VCaP (cell line): ENCODE measurements around the gene MPG.

Source experiments
- H3K27ac ChIP-seq: fragments of 450-650 bp; 2 replicates; pipeline ENCODE4 v1.5.1; 2017
- TF ChIP-seq, protein P1 (sequence below): fragments of 450-650 bp; conservative IDR thresholded peaks from 2 replicates; pipeline ENCODE4 v1.5.1; 2017; ENCODE audit warnings: mild to moderate bottlenecking, moderate library complexity

The MPG gene

DNA sequence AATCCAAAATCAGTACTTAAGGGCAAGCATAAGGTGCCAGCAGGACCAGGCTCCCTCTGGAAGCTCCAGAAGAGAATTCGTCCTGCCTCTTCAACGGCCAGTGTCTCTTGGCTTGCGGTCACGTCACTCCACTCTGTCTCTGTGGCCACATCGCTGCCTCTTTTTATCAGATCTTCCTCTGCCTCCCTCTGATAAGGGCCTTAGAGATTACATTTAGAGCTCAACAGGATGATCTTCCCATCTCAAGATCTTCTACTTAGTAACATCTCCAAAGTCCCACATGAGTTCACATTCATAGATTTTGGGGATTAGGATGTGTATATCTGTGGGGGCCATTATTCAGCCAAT is 16.9 kb downstream of the MPG start:
- no peak overlapping the region for H3K27ac ChIP-seq

DNA sequence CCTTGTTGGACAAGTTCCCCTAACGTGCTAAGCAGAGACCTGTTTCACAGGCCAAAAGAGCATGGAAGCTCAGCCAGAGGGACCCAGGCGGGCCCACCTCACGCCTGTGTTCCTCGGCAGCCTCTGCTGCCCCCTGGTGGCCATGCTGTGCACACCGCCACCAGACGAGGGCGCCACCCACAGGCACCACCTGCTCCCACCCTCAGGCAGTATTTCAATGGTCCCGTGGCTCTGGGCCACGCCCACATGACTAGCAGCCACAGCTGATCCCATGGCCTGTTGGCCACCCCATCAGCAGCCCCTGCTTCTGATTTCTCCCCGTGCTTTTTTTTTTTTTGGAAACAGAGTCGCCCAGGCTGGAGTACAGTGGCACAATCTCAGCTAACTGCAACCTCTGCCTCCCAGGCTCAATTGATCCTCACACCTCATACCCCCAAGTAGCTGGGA is 18.9 kb downstream of the MPG start:
- H3K27ac ChIP-seq, result no peak overlapping the region
- TF ChIP-seq, protein P1, sequence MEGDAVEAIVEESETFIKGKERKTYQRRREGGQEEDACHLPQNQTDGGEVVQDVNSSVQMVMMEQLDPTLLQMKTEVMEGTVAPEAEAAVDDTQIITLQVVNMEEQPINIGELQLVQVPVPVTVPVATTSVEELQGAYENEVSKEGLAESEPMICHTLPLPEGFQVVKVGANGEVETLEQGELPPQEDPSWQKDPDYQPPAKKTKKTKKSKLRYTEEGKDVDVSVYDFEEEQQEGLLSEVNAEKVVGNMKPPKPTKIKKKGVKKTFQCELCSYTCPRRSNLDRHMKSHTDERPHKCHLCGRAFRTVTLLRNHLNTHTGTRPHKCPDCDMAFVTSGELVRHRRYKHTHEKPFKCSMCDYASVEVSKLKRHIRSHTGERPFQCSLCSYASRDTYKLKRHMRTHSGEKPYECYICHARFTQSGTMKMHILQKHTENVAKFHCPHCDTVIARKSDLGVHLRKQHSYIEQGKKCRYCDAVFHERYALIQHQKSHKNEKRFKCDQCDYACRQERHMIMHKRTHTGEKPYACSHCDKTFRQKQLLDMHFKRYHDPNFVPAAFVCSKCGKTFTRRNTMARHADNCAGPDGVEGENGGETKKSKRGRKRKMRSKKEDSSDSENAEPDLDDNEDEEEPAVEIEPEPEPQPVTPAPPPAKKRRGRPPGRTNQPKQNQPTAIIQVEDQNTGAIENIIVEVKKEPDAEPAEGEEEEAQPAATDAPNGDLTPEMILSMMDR, result peak; percentile 91

More for the DNA sequence above, 16.9 kb downstream of the MPG start:
- TF ChIP-seq, protein P1, result no peak

DNA sequence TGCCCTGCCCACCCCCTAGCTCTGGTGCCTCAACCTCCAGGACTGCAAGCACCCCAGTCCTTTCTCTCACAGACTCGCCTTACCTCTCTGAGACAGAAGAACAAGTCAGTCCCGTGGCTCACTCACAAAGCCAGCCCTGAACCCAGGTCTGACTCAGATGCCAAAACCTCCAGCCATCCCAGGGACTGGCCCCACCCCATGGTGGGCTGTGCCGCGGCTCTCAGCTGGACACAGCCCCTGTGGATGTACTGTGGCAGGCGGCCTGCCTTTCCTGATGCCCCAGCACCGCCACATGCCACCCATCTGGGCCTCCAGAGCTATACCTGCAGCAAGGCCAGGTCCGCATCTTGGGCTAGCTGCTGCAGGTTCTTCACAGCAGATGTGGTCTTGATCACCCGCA is 19.8 kb downstream of the MPG start:
- no peak overlapping the region for H3K27ac ChIP-seq
- TF ChIP-seq, protein P1, result no peak

DNA sequence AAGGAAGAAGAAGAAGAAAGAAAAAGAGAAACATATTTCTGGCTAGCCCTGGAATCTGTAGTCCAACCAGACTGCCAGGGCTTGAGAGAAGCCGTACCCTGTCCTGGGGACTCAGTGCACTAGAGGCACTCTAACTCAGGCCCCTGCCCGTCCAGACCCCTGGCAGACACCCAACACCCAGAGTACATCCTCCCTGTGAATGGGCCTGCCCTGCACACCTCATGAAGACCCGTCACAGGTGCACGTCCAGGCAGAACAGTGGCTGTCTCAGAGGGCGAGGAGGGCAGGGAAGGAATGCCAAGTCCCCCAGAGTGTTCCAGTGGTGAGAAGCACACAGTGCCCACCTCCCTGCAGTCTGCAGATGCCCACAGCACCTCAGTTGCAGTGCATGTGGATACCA is 23.0 kb downstream of the MPG start:
- TF ChIP-seq, protein P1, result no peak
- no peak overlapping the region for H3K27ac ChIP-seq

DNA sequence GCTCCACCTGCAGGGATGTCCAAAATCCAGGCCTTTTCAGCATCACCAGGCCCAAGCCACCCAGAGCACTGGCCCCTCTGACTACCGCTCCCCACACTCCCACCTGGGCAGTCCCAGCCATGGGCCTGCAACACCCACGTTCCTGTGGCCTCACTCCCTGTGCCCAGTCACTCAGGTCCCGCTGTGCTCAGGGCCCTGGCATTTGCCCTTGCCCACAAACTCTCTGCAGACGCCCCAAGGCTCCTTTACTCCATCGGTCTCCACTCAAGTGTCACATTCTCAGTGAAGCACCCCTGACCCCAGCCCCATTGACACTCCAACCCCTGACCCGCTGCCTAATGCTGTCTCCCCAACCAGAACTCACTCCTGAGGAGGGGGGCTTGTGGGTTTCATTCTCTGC is 23.6 kb downstream of the MPG start:
- TF ChIP-seq, protein P1, result no peak
- no peak overlapping the region for H3K27ac ChIP-seq

DNA sequence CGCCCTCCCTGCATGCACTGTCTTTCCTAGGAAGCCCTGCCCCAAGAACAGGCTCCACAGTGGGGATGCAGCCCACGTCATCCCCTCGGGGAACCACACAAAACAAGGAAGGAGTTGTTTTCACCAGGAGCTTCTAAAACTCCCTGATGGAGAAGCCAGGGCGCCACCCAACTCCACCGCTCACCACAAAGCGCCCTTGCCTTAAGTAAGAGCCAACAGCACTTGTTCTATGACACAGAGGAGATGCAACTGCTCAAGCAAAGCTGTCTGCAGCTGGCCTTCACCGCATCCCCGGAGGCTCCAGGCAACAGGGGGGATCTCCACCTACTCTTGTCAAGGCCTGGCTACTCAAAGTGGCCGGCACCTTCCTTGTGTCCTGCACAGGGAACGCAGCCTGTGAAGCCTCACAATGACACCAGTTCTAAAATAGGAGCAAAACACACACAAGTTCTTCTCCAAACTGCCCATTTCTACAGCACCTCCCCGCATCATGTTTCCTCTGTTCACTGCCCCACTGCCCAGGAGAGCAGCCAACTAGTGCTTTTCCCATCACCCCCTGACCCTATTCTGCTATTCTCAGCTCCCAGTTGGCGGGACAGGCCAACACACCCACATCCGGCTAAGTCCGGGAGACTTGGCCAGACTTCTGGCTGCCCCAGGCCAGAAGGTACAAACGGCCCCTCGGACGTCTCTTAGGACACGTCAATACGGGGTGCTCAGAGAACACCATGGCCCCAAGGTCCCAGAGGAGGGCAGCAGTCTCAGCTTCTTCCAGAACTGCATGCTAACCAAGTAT is 24.2 kb downstream of the MPG start:
- H3K27ac ChIP-seq, result no peak overlapping the region
- TF ChIP-seq, protein P1, result no peak

DNA sequence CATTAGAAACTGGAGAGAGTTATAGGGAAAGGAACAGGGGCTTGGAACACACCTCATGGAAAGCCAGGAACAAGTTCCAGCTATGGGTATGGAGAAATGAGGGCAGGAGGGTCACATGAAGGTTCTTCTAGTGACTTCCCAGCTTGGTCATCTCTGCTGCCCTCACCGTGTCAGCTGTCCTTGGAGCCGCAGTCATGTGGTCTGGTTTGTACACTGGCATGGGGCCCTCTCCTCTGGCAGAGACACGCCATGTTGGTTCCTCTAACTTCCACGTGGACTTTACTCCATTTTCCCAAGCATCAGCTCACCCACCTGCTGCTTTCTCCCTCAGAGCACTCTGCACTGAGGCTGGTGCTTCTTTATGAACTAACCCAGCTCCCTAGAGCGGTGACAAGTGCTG is 26.3 kb downstream of the MPG start:
- H3K27ac ChIP-seq, result no peak overlapping the region
- TF ChIP-seq, protein P1, result no peak
